Measurements from ENCODE around the gene AKT3.
A peak's percentile ranks its signal among the peaks of the same experiment; 100 is the strongest.

The AKT3 gene

DNA sequence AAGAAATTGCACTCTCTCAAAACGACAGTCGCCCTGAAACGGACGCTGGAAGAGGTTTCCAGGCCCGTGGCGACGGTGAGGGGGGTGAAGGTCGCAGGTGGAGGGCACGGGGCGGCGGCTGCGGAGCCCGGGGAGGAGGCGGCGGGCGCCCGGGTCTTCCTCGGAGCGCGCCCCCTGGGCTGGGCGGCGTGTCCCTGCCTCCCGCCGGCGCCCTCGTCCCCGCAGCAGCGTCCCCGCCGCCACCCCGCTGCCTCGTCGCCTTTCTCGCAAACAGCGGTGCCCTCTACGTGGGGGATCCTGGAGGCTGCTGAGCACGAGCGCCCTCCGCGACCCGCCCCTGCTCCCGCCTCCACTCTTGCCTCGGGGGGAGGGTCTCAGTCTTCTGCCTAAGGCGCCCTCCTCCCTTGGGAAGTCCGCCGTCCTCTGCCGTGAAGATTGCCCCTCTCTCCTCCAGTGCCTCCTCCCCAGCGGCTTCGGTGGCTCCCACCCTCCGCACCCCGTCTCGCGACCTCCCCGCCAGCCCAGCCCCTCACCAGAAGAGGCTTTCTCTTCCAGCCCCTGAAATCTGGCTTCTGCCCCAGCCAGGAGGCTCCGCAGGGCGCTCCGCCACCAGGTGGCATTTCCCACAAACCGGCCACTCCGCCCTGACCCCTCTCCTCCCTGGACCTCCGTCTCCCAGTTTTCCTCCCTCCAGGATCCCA lies 366.8 kb downstream of the AKT3 start:
- no peak for DNase-seq

DNA sequence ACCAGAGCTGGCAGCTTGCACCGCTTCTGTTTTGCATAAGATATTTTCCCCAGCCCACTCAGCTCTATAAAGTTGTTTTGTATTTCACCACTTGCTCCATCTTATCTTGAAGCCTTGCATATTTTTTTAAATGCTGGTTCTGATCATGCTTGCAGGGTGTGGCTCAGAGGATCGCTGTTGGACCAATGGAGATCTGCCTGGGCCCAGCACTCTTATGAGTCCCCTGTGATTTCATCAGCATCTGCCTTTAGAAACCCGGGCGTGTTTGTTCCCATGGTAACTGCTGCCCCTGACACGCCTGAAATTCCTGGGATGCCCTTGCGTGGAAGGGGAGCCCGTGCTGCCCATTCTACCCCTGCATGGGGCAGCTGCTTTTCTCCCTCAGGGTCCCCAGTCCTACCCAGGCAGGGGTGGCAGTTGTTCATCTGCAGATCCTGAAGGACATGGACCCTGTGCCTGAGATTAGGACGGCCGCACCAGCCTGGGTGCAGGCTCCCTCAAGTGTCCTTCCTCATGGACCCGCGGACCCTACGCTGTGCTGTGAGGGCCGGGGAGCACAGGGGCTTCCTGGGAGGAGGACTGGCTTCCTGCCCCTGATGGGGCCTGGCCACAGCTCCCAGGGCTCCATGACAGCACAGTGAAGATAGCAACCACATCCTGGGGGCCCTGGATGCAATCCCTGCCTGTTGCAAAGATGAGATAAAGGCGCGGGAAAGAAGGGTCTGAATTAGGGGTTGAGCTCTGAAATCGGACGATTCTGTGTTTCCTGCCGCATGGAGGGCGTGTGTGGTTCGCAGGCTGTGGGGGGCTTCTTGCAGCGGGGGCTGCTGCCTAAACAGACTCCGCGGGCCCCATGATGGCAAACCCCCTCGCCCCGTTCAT lies 367.7 kb downstream of the AKT3 start:
- no peak for DNase-seq

DNA sequence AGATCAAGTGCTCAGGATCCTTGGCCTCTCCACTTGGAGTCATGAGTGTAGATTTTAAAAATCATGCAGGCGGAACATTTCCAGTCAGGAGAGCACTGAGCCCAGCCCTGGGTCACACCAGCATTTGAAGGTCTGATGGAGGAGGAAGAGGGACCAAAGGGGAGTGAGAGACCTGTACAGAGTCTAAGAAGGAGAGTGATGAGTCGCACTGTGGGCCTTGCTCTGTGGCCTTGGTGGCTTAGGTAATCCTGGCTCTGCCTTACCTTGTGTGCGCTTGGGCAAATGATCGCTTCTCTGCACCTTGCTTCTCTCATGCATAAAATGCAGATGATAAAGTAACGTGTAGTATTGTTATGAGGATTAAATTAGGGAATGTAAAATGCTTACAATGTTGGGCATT lies 368.9 kb downstream of the AKT3 start:
- DNase-seq, result no peak

DNA sequence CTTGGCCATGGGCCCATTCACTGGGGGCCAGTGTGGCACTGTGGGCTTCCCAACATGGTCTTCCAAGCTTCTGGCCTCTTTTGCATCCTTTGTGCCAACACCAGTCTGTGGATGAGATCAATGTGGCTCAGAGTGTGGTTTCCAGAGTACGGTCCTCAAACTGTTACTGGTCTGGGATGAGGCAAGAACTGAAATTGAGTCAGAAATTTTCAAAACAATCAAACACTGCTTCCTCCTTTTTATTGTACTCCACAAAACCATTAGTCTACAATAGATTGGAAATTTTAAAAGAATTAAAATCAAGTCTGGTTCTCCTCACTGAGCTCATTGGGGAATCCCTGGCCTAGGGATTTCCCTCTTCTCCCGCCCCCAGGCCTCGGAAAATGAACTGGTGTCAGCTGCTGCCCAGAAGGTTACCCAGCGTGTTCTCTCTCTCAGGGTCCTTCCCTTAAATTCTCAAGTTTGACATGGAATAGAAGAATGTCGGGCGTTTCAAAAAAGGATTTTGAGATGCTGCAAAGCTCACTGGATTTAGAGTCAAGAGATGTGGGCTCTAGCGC lies 372.2 kb downstream of the AKT3 start:
- no peak for DNase-seq

DNA sequence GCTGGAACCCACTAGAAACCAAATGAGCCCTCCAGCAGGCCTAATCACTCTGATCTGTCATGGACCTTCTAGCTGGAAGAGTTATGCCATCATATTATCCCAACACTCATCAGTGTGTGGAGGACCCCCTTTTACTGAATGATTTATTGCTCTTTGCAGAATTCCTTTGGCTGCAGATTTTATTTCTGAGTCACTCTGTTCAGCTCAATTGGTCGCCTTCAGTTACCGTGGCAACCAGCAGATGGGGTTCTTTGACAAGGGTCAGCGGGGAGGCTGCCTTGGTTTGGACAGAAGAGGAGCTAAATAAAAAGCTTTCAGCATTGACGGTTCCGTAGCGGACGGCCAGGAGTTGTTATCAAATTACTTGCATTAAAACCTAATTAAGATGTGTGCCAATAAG lies 374.1 kb downstream of the AKT3 start:
- peak; percentile 62 to 70 for DNase-seq

DNA sequence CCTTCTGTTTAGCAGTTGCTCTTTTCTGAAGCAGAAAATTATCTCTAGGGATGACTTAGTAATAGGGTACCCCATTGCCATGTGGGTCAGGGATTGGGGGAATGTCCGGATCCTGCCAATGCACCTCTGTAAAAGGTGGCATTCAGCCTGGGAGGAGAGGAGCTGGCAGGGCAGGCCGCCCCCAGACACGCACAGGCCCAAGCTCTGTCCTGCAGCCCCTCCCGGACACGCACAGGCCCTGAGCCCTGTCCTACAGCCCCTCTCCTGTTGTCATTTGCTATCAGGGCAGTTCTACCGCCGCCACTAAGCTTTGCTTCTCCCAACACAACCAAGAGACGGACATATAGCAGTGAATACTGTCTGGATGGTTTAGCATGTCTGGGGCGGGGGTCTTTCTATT lies 375.1 kb downstream of the AKT3 start:
- no peak for DNase-seq

DNA sequence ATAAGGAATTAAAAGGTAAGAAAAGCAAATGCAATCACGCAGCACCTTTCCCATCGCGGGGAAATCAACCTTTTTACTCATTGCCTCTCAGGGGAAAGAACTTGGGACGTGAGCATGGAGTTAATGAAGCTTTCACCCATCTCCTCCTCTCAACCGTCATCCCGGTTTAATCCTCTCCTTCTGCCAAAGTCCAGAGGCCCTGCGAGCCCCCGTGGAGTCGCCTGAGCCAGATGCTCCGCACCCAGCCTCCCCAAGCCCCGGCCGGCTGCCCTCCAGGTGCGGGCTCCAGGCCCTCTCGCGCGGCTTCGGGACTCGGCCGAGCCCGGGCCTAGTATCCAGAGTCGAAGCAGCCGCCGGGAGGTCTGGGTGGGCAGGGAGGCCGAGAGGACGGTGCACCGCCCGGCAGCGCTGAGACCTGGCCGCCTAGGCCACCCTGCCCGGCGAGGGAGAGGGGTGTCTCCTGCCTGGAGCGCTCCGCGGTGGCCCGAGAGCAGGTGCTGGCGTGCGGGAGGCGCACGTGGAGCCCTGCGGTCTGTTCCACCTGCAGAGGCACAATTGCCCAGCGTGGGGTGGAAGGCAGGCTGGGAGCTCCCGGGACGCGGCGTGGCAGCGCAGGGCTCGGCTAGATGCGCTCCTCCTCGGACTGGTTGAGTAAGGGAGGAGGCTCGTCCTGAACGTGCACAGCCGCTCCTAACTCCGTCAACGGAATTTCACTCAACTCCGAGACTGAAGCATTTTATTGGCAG lies 375.7 kb downstream of the AKT3 start:
- no peak for DNase-seq

DNA sequence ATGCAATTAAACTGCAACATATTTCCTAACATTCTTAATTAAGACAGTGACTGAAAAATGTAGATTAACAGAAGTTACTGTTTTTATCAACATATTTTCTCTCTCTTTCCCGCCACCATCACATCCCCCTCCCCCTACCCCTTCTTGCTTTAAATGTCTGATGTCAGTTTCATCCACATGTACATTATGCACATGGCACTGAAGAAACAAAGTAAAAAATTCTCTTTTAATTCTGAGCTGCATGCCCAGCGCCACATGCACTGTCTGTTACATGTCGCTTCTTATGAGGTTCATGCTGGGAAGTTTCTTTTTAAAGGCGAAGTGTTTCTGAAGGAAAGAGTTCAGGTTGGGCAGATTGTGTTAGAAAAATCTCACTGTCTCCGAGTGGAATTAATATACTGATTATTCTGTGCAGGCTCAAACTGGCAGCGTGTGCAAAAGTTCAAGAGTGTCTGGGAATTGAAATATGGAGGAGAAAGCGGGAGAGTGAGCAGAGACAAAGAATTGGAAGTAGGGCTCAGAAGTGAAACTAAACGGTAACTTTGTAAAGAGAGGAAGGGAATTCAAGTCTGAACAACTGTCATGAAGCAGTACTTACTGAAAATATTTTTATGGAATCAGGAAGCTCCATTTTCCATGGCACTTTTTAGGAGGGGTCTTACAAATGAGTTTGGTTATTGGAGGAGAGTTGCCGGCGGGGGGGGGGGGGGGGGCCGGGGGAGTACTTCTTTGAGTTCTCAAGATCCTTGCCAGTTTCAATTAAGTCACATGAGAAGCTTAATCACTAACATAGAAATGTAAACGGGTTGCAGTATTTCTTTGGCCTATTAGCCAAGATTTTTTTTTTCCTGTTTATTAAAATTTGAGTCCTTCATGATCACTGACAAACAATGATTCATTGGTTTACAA lies 376.6 kb downstream of the AKT3 start:
- peak in 1 of 2 donors; percentile 51 for DNase-seq

DNA sequence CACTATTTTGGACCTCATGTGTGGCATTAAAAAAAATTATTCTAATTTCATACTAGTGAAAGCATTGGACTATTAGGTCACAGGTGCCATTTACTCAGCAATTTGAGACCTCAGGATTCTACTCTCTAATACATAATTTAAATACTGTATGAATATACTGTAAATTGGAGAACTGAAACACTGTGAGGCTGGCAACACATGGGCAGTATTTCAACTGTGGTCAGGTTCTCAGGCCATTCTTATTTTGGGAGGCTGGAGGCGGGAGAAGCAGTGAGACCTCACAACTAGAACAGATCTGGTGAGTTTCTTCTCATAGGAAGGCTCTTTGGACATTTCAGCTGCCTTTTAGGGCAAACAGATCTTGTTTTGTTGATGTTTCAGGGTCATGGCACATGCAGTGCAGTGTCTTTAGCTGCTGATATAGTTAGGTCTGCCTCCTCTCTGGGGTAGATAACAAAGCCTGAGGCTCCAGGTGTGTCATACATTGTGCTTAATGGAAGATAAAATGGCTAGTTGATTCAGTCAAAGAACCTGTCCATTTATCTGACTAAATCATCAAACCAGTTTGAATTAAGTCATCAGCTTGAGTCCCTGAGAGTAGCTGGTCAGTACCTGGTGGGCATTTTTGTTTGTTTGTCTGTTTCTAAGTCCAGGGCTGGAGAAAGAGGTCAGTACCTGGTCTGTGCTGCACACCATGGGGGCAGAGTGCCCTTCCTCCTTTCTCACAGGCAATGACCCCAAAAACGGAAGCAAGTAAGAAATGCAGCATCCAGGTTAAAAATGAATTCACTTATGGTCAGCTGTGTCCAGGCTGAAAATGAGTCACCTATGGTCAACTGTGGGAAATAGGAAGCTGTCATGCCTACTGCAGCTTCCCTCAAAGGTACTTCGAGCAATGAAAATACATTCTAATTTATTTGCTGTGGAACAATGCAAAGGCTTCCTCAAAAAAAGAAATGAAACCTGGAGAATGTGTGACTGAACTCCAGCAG lies 378.0 kb downstream of the AKT3 start:
- DNase-seq, result no peak

DNA sequence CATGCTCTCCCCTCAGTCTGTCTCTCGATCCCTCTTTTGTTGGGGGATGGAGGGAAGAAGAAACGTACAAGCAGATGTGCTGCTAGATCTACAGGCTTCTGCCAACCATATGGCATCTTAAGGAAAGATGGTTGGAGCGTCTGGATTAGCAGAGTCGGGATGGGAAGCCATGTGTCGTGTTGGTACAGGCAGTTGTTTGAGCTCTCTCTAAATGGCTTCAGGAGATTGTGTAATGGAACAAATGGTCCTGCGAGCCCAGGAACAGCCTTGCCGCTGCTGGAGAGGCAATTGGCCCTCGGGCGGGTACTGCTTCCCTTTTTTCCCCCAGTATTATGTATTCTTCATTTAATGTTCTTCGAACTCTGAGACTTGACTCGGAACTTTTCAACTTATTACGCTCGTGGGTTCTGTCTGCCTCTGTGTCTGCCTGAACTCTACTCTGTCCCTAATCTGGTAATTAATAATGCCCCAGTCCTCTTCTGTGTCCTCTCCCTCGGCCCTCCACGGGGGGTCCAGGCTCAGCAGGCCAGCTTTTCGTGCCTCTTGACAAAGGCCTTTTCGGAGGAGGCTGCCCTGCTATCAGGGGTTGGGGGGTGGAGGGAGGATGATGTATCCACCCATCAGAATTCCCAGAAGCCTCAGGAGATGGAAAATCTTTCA lies 378.9 kb downstream of the AKT3 start:
- DNase-seq, result peak in 1 of 2 donors; percentile 76

DNA sequence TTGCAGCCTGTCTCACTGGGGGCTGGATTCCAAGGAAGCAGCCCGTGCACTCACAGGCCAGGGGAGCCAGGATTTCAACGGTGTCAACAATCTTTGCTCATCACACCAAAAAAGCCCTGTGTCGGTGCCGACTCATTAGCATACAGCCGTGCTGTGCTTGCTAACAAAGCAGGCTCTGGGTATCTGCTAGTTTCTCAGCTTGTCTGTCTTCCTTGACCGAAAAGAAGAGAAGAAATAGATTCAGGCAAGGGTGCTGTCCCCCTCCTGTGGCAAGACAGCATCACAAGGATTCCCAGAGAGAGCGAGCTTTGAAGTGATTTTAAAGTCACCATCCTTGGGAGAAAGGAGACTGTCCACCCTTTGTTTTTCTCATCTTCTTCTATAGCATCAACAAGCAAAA lies 379.5 kb downstream of the AKT3 start:
- peak in 1 of 2 donors; percentile 22 for DNase-seq

DNA sequence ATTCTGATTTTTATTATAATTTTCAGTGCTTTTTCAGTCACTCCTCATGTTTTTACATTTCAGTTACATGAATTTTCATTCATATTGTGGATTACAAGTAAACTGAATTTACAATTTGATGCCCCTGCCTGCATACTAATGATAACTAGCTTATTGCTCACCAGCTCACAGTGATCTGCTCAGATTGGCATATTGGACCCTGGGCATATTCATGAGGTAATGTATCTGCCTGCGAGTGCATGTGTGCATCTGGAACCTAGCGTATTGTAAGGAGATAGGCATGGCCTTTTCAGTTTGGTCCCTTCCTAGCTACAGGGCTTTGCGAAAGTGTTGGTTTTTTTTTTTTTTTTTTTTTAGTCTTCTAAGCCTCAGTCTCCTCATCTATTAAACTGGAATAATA lies 380.5 kb downstream of the AKT3 start:
- DNase-seq, result no peak

DNA sequence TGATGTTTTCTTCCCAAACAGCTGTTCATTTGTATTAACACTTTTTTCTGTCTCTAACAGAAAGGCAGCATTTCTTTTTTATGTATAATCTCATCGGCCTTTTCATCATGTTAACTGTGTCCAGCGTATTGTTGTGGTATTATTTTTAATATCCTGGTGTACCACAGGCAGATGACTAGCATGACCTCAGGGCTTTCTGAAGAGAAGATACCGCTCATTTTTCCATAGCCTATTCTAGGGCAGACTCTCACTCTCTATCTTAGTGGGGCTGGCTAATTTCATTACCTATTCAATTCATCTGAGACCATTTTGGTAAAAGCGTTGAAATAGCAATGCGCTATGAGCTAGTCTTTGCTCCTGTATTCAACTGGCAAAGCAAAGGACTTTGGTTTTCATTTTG lies 384.3 kb downstream of the AKT3 start:
- DNase-seq, result no peak

DNA sequence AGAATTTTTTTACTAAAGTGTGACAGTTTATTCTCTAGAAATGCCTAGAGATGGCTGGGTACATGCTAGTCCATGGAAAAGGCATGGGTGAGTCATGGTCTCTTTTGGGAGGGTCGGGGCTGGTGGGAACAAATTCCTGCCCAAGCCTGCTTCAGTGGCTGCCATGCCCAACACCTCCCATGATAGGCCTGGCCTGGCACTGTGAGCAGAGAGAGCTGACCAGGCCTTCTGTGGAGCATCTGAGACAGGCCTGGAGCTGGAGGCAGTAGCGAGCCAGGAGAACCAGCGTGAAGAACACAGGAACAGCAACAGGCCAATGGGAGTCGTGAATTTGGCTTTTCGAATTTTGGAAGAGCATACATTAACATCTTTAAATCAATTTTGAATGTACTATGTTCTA lies 385.0 kb downstream of the AKT3 start:
- no peak for DNase-seq

DNA sequence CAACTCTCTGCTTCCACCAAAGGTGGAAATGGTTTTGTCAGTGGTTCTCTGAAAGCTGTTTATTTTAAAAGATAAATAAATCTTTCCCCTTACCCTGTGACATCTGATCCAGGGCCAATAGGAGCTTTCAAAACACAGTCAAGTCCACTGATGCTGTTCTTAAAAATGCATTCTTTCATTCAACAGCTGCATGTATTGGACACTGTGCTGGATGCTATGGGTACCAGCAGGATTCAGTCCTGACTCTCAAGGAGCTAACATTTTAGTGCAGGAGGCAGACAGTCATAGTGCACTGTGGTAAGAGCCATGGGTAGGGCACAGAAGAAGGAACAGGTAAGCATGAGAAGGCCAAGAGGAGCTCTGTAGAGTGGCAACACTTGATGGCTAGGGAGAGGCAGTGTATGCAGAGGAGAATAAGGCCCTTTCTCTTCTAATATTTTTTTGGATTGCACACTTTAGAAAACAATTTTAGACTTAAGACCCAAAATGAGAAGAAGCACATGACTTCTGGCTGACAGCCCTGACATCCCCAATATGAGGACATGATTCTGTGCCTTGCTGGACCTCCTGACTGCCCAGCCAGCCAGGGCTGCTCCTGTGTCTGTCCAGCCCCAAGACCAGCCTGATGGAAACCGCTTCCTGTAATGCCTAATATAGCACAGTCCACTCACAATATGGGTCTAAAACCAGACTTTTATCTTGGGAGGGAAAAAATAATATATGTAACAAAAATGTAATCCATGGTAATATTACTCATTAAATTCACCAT lies 386.9 kb downstream of the AKT3 start:
- no peak for DNase-seq

DNA sequence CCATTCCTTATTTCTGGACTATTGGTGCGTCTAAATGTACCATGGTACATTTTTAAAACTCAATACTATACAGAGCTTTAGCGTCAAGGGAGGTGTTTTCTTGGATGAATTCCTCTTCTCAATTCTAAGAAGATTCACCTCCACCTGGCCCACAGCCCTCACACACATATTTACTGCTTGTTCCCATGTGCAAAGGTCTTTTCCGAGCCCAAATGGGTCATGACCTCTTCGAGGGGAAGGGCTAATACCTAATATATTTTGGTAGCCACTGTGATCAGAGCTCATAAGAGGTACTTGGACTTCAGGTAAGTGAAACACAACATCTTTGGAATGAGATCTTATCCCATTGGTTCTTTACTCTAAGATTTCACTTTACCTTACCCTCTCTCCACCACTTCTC lies 388.3 kb downstream of the AKT3 start:
- DNase-seq, result no peak

DNA sequence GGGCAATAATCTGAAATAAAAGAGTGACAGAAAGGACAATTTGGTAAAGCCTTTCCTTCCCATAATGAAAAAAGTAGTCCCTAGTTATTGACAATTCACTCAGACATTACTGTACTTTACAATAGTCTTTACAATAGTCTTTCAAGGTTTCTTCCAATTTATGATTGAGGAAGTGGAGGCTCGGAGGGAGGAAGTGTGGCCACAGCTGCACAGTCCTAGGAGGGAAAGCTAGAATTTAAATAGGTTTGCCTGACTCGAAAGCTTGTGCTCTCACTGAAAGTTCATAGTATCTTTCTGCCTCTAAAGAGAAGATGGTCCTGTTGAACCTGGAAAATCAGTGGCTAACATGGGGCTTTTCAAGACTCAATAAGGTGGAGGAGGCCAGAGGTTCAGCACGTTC lies 391.0 kb downstream of the AKT3 start:
- peak in 1 of 2 donors; percentile 24 for DNase-seq

DNA sequence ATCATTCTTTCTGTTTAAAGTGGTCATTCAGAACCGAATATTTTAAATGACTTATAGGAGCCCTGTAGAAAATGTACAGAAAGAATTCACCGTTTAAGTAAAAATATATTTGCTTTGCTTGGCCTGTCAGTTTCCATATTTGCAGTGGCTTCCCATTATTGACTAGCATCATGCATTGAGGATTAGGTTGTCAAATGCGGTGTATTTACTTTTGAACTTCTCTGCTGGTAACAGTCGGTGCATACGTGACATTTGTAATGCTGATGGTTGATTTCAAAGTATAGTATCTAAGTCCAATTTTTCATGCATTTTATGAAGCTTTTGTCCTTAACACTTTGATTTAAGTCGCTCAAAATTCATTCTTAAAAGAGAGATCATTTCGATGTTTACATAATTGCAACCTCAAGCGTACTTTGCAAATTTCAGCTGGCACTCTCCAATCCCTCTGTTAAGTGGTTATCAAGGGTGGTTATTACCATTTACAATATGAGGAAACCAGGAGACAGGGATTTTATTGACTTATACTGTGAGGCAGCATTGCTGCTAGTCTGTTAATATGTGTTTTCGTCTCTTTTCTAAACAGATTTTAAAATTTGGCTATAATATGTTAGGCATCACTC lies 392.6 kb downstream of the AKT3 start:
- DNase-seq, result no peak
